ENCODE data around the gene NUDT3.

- TF ChIP-seq CTCF (IDR thresholded peaks at IDR 0.05) (no peak), ZFX (IDR thresholded peaks at IDR 0.05; ENCODE audit: borderline replicate concordance) (no peak)
Measured at GRCh38 chr6:34229877-34230276, 162.6 kb downstream of the NUDT3 start.

Data from 22Rv1 (cell line).